ENCODE results near the gene TADA2A. TPM values are rescaled to one million over a fixed set of nuclear protein-coding genes. Genes with fewer than 3 reads are reported as not detected.
"Not testable (repeated sequence)": the region's sequence is repeated elsewhere in the genome, so short reads cannot be mapped to it uniquely, and the experiment has no call there.

The TADA2A gene
- total and polyA plus RNA-seq, 7 experiments from 2014 or later: 7.4 to 41.3 (median 19.4) TPM

DNA sequence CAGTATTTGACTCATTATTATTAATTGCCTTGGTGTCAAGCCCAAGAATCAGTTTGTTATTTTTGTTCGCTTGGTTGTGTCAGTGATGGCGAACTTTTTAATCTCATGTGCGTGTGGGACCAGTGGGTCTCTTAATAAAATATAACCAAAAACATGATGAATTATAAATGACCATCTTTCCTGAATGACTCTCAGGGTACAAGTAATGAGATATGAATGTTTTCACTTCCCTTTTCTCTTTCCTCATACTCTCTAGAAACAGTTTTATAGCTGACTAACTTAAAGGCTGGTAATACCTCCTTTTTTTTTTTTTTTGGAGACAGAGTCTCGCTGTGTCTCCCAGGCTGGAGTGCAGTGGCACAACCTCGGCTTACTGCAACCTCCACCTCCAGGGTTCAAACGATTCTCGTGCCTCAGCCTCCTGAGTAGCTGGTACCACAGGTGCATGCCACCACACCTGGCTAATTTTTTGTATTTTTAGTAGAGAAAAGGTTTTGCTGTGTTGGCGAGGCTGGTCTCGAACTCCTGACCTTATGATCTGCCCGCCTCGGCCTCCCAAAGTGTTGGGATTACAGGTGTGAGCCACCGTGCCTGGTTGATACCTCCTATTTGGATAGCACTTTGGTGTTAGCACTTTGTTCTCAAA lies 34.8 kb downstream of the TADA2A start:
- DNase-seq; ATAC-seq; CTCF ChIA-PET; H3K4me3 ChIP-seq (ENCODE audit: low read length); POLR2A ChIA-PET; H3K4me3 Mint-ChIP-seq; H3K27me3 Mint-ChIP-seq; intact Hi-C loops (cut with micrococcal nuclease); H3K27ac ChIP-seq (ENCODE audit: low read depth, low read length); H3K27me3 ChIP-seq (ENCODE audit: control insufficient read depth in 2 of 2, insufficient read depth in 2 of 2, low read length in 2 of 2); H3K9me3 ChIP-seq (ENCODE audit: control insufficient read depth in 2 of 3, low read length in 3 of 3); H3K27ac Mint-ChIP-seq; H3K9me3 Mint-ChIP-seq; H3K4me1 ChIP-seq (ENCODE audit: control insufficient read depth in 2 of 2, insufficient read depth in 2 of 2, low read length in 2 of 2): not testable (repeated sequence)
- peaks cover 10 to 57% (median 16%) of the 10 kb centered on the region in 3 experiments for H3K36me3 ChIP-seq (ENCODE audit: control insufficient read depth in 2 of 3, insufficient read depth in 3 of 3, low read length in 3 of 3)
- H3K36me3 Mint-ChIP-seq: peaks cover 0 to 48% (median 24%) of the 10 kb centered on the region in 5 donors
- peaks cover 0 to 16% (median 0%) of the 10 kb centered on the region in 7 donors for H3K4me1 Mint-ChIP-seq

- Histone ChIP-seq H3K4me1 (ENCODE audit: control insufficient read depth in 2 of 2, insufficient read depth in 2 of 2, low read length in 2 of 2) (no peaks in the 10 kb centered on the region), H3K4me3 (ENCODE audit: low read length) (no peak overlapping the region), H3K27me3 (ENCODE audit: control insufficient read depth in 2 of 2, insufficient read depth in 2 of 2, low read length in 2 of 2) (no peaks in the 10 kb centered on the region), H3K36me3 (ENCODE audit: control insufficient read depth in 2 of 3, insufficient read depth in 3 of 3, low read length in 3 of 3) (peaks cover 10 to 59% (median 17%) of the 10 kb centered on the region in 3 experiments), H3K9me3 (ENCODE audit: control insufficient read depth in 2 of 3, low read length in 3 of 3) (no peaks in the 10 kb centered on the region), H3K27ac (ENCODE audit: low read depth, low read length) (no peak overlapping the region)
- DNase-seq (no peak), ATAC-seq (no peak)
- Mint-ChIP-seq H3K4me1 (peaks cover 0 to 6% (median 0%) of the 10 kb centered on the region in 7 donors), H3K36me3 (peaks cover 4 to 47% (median 19%) of the 10 kb centered on the region in 5 donors), H3K4me3 (no peak overlapping the region), H3K9me3 (no peaks in the 10 kb centered on the region), H3K27ac (no peak overlapping the region), H3K27me3 (no peaks in the 10 kb centered on the region)
- POLR2A ChIA-PET: interaction anchor here (0.6 to 1.0 kb wide), 2 partner anchors 12 to 43 kb away, joined by 3 read pairs; no protein-coding TSS in a partner anchor
- CTCF ChIA-PET: no interaction called here
- intact Hi-C loops (cut with micrococcal nuclease): no loop called here
Measured at GRCh38 chr17:37446027-37446426, 39.3 kb downstream of the TADA2A start.

DNA sequence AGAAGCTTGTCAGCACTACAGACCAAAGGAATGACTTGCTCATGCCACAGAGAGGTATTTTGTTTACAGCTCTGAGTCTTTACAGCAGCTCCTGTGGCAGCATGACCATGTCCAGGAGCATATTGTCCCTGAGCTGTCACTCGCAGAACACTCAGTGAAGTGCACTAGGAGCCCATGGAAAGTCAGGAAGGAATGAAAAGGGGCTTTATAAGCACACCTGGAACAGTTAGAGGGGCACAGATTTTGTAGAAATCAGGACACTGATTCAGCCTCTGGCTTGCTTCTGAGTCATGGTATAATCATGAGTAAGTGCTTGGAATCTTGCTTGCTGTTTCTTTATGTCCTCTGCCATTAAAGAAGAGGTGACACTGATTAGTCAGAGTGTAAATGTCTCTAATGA lies 41.0 kb downstream of the TADA2A start:
- Histone ChIP-seq H3K4me3 (ENCODE audit: low read length) (no peak overlapping the region), H3K27ac (ENCODE audit: low read depth, low read length) (no peak overlapping the region), H3K36me3 (ENCODE audit: control insufficient read depth in 2 of 3, insufficient read depth in 3 of 3, low read length in 3 of 3) (peaks cover 1 to 44% (median 17%) of the 10 kb centered on the region in 3 experiments), H3K4me1 (ENCODE audit: control insufficient read depth in 2 of 2, insufficient read depth in 2 of 2, low read length in 2 of 2) (no peaks in the 10 kb centered on the region), H3K9me3 (ENCODE audit: control insufficient read depth in 2 of 3, low read length in 3 of 3) (no peaks in the 10 kb centered on the region), H3K27me3 (ENCODE audit: control insufficient read depth in 2 of 2, insufficient read depth in 2 of 2, low read length in 2 of 2) (no peaks in the 10 kb centered on the region)
- no peaks in the 10 kb centered on the region for H3K9me3 Mint-ChIP-seq
- H3K27me3 Mint-ChIP-seq: no peaks in the 10 kb centered on the region
- H3K36me3 Mint-ChIP-seq: peaks cover under 1 to 40% (median 21%) of the 10 kb centered on the region in 5 donors
- intact Hi-C loops (cut with micrococcal nuclease): no loop called here
- ATAC-seq: no peak
- peaks cover 0 to 6% (median 0%) of the 10 kb centered on the region in 7 donors for H3K4me1 Mint-ChIP-seq
- DNase-seq: no peak
- POLR2A ChIA-PET: no interaction called here
- no peak overlapping the region for H3K27ac Mint-ChIP-seq
- CTCF ChIA-PET: no interaction called here
- H3K4me3 Mint-ChIP-seq: no peak overlapping the region

- Mint-ChIP-seq H3K4me1 (peaks cover 0 to 4% (median 0%) of the 10 kb centered on the region in 7 donors), H3K27me3 (no peaks in the 10 kb centered on the region), H3K9me3 (no peaks in the 10 kb centered on the region), H3K4me3 (no peak overlapping the region), H3K36me3 (peaks cover 0 to 38% (median 12%) of the 10 kb centered on the region in 5 donors), H3K27ac (no peak overlapping the region)
- ChIA-PET CTCF (no interaction called here), POLR2A (no interaction called here)
- H3K4me1 ChIP-seq (ENCODE audit: control insufficient read depth in 2 of 2, insufficient read depth in 2 of 2, low read length in 2 of 2): no peaks in the 10 kb centered on the region
- intact Hi-C loops (cut with micrococcal nuclease): no loop called here
- peaks cover 0 to 26% (median 13%) of the 10 kb centered on the region in 3 experiments for H3K36me3 ChIP-seq (ENCODE audit: control insufficient read depth in 2 of 3, insufficient read depth in 3 of 3, low read length in 3 of 3)
- ATAC-seq (no peak), DNase-seq (no peak)
- no peaks in the 10 kb centered on the region for H3K27me3 ChIP-seq (ENCODE audit: control insufficient read depth in 2 of 2, insufficient read depth in 2 of 2, low read length in 2 of 2)
- H3K4me3 ChIP-seq (ENCODE audit: low read length): no peak overlapping the region
- no peak overlapping the region for H3K27ac ChIP-seq (ENCODE audit: low read depth, low read length)
- H3K9me3 ChIP-seq (ENCODE audit: control insufficient read depth in 2 of 3, low read length in 3 of 3): no peaks in the 10 kb centered on the region
Measured at GRCh38 chr17:37450112-37450511, 43.4 kb downstream of the TADA2A start.

GRCh38 chr17:37457801-37458200 lies 51.1 kb downstream of the TADA2A start:
- H3K36me3 Mint-ChIP-seq: peaks cover 5 to 36% (median 20%) of the 10 kb centered on the region in 5 donors
- H3K4me1 ChIP-seq (ENCODE audit: control insufficient read depth in 2 of 2, insufficient read depth in 2 of 2, low read length in 2 of 2); DNase-seq; H3K36me3 ChIP-seq (ENCODE audit: control insufficient read depth in 2 of 3, insufficient read depth in 3 of 3, low read length in 3 of 3); H3K4me3 Mint-ChIP-seq; ATAC-seq; H3K9me3 ChIP-seq (ENCODE audit: control insufficient read depth in 2 of 3, low read length in 3 of 3); H3K27me3 Mint-ChIP-seq; H3K27ac ChIP-seq (ENCODE audit: low read depth, low read length); CTCF ChIA-PET; H3K27ac Mint-ChIP-seq; POLR2A ChIA-PET; H3K9me3 Mint-ChIP-seq; H3K27me3 ChIP-seq (ENCODE audit: control insufficient read depth in 2 of 2, insufficient read depth in 2 of 2, low read length in 2 of 2); intact Hi-C loops (cut with micrococcal nuclease); H3K4me1 Mint-ChIP-seq; H3K4me3 ChIP-seq (ENCODE audit: low read length): not testable (repeated sequence)

GRCh38 chr17:37458805-37459204 lies 52.1 kb downstream of the TADA2A start:
- Mint-ChIP-seq H3K27ac (no peak overlapping the region), H3K4me3 (no peak overlapping the region), H3K4me1 (peaks cover 0 to 8% (median 0%) of the 10 kb centered on the region in 7 donors), H3K9me3 (no peaks in the 10 kb centered on the region), H3K36me3 (peaks cover 5 to 31% (median 16%) of the 10 kb centered on the region in 5 donors), H3K27me3 (no peaks in the 10 kb centered on the region)
- no peaks in the 10 kb centered on the region for H3K9me3 ChIP-seq (ENCODE audit: control insufficient read depth in 2 of 3, low read length in 3 of 3)
- no peak overlapping the region for H3K4me3 ChIP-seq (ENCODE audit: low read length)
- ATAC-seq (no peak), DNase-seq (no peak)
- CTCF ChIA-PET: no interaction called here
- no peaks in the 10 kb centered on the region for H3K4me1 ChIP-seq (ENCODE audit: control insufficient read depth in 2 of 2, insufficient read depth in 2 of 2, low read length in 2 of 2)
- no peaks in the 10 kb centered on the region for H3K27me3 ChIP-seq (ENCODE audit: control insufficient read depth in 2 of 2, insufficient read depth in 2 of 2, low read length in 2 of 2)
- intact Hi-C loops (cut with micrococcal nuclease): no loop called here
- no peak overlapping the region for H3K27ac ChIP-seq (ENCODE audit: low read depth, low read length)
- POLR2A ChIA-PET: interaction anchor here (0.6 to 0.8 kb wide), 2 partner anchors 13 to 30 kb away, joined by 3 read pairs; no protein-coding TSS in a partner anchor
- peaks cover 0 to 13% (median 0%) of the 10 kb centered on the region in 3 experiments for H3K36me3 ChIP-seq (ENCODE audit: control insufficient read depth in 2 of 3, insufficient read depth in 3 of 3, low read length in 3 of 3)

GRCh38 chr17:37461668-37462067 lies 55.0 kb downstream of the TADA2A start:
- Histone ChIP-seq H3K27me3 (ENCODE audit: control insufficient read depth in 2 of 2, insufficient read depth in 2 of 2, low read length in 2 of 2) (no peaks in the 10 kb centered on the region), H3K27ac (ENCODE audit: low read depth, low read length) (no peak overlapping the region), H3K9me3 (ENCODE audit: control insufficient read depth in 2 of 3, low read length in 3 of 3) (no peaks in the 10 kb centered on the region), H3K4me1 (ENCODE audit: control insufficient read depth in 2 of 2, insufficient read depth in 2 of 2, low read length in 2 of 2) (no peaks in the 10 kb centered on the region), H3K4me3 (ENCODE audit: low read length) (no peak overlapping the region), H3K36me3 (ENCODE audit: control insufficient read depth in 2 of 3, insufficient read depth in 3 of 3, low read length in 3 of 3) (peaks cover 0 to 17% (median 0%) of the 10 kb centered on the region in 3 experiments)
- H3K27me3 Mint-ChIP-seq: no peaks in the 10 kb centered on the region
- ATAC-seq (no peak), DNase-seq (no peak)
- CTCF ChIA-PET: no interaction called here
- no peak overlapping the region for H3K4me3 Mint-ChIP-seq
- H3K27ac Mint-ChIP-seq: peak overlapping the region in 1 of 9 donors; percentile 6
- POLR2A ChIA-PET: no interaction called here
- no peaks in the 10 kb centered on the region for H3K9me3 Mint-ChIP-seq
- peaks cover 0 to 21% (median 0%) of the 10 kb centered on the region in 7 donors for H3K4me1 Mint-ChIP-seq
- intact Hi-C loops (cut with micrococcal nuclease): no loop called here
- H3K36me3 Mint-ChIP-seq: peaks cover 8 to 42% (median 28%) of the 10 kb centered on the region in 5 donors
